GM18526 (cell line): ENCODE data around the gene PRXL2B.

ENCODE experiments used
- POLR2A ChIP-seq: IDR thresholded peaks from 3 replicates; pipeline ENCODE4 v1.6.1; 2011; ENCODE audit not compliant: insufficient read length; ENCODE audit errors: extremely low read depth

Gene PRXL2B

GRCh38 chr1:2610036-2610959 lies 23.7 kb downstream of the PRXL2B start:
- no peak for TF ChIP-seq POLR2A

- TF ChIP-seq POLR2A: no peak
Measured at GRCh38 chr1:2611031-2611501, 24.5 kb downstream of the PRXL2B start.

- no peak for TF ChIP-seq POLR2A
Measured at GRCh38 chr1:2611621-2612437, 25.3 kb downstream of the PRXL2B start.

- no peak for TF ChIP-seq POLR2A
Measured at GRCh38 chr1:2612591-2613365, 26.2 kb downstream of the PRXL2B start.

GRCh38 chr1:2614145-2614544 lies 27.6 kb downstream of the PRXL2B start:
- TF ChIP-seq POLR2A: no peak

- TF ChIP-seq POLR2A: no peak
Measured at GRCh38 chr1:2617971-2618470, 31.4 kb downstream of the PRXL2B start.

GRCh38 chr1:2623571-2624337 lies 37.2 kb downstream of the PRXL2B start:
- no peak for TF ChIP-seq POLR2A

- no peak for TF ChIP-seq POLR2A
Measured at GRCh38 chr1:2624735-2625300, 38.2 kb downstream of the PRXL2B start.

- TF ChIP-seq POLR2A: no peak
Measured at GRCh38 chr1:2625311-2625710, 38.7 kb downstream of the PRXL2B start.

GRCh38 chr1:2627746-2628145 lies 41.2 kb downstream of the PRXL2B start:
- TF ChIP-seq POLR2A: no peak

- no peak for TF ChIP-seq POLR2A
Measured at GRCh38 chr1:2628191-2628932, 41.8 kb downstream of the PRXL2B start.

- no peak for TF ChIP-seq POLR2A
Measured at GRCh38 chr1:2628933-2629626, 42.5 kb downstream of the PRXL2B start.
